Tibial artery (tissue), 4 donors: ENCODE data around the gene KIAA0930.
A peak's percentile ranks its signal among the peaks of the same experiment; 100 is the strongest.
"Not testable (repeated sequence)": the region's sequence is repeated elsewhere in the genome, so short reads cannot be mapped to it uniquely, and the experiment has no call there.

Experiments used
- DNase-seq, 2 donors: peaks; one replicate each; pipeline ENCODE4 v3.0.0-alpha.2; 2019
- H3K27ac ChIP-seq, 2 donors: fragments of 200-600 bp; sonication (generic) in 1 of 2; 1 replicate in 1 of 2; 2 replicates in 1 of 2; pipeline ENCODE4 v1.5.1; 2018 to 2019; ENCODE audit warnings: mild to moderate bottlenecking in 1 of 2
- H3K27me3 ChIP-seq, 2 donors: fragments of 200-600 bp; sonication (generic) in 1 of 2; one replicate each; pipeline versions ENCODE4 v1.5.1 to v1.6.0; 2016 to 2019
- H3K36me3 ChIP-seq, 3 donors: fragments of 200-600 bp; sonication (generic) in 2 of 3; one replicate each; pipeline ENCODE4 v1.5.1; 2016 to 2019; ENCODE audit warnings: mild to moderate bottlenecking in 2 of 3
- H3K4me1 ChIP-seq, 4 donors: fragments of 200-600 bp; sonication (generic) in 2 of 4; 1 replicate in 3 of 4; 2 replicates in 1 of 4; pipeline ENCODE4 v1.5.1; 2016 to 2019
- H3K4me3 ChIP-seq, 2 donors: fragments of 200-600 bp; sonication (generic) in 1 of 2; 1 replicate in 1 of 2; 2 replicates in 1 of 2; pipeline ENCODE4 v1.5.1; 2018 to 2019; ENCODE audit warnings: mild to moderate bottlenecking in 2 of 2
- H3K9me3 ChIP-seq, 3 donors: fragments of 200-600 bp; sonication (generic) in 1 of 3; one replicate each; pipeline ENCODE4 v1.5.1; 2016 to 2019
- CTCF ChIP-seq, 2 experiments: fragments of 200-600 bp in 1 of 2; fragments of 450-650 bp in 1 of 2; IDR thresholded peaks; one replicate each; pipeline ENCODE4 v1.5.1; 2017 to 2019; ENCODE audit warnings: antibody characterized with exemption in 2 of 2, mild to moderate bottlenecking in 1 of 2, moderate library complexity in 1 of 2
- intact Hi-C: fragments of 100-400 bp; cut with DNase I; formaldehyde crosslinking; loops from one replicate; pipeline ENCODE4 v1.15.0; 2023; ENCODE audit warnings: low total_unique reads

The KIAA0930 gene

GRCh38 chr22:45280587-45280980, 39.9 kb upstream of the KIAA0930 start:
- intact Hi-C loops: no loop called here

DNA sequence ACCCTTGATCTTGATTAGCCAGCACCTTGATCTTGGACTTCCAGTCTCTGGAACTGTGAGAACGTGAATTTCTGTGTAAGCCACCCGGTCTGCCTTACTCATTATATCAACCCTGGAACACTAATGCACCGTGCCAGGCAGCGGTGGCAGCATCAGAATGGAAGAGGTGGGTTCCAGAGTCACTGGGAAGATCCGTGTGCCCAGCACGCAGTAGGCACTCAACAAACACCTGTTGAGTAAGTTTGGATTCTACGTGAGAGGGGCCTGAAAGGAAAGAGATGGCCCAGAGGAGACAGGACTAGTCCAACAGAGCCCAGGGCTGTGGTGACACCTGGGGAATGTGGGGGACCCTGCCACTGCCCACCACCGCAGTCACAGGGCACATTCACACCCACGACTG, 37.4 kb upstream of the KIAA0930 start:
- intact Hi-C loops: no loop called here
- Histone ChIP-seq H3K36me3 (no peaks in the 10 kb centered on the region), H3K4me1 (peaks cover 0 to 26% (median 3%) of the 10 kb centered on the region in 4 donors), H3K27me3 (no peaks in the 10 kb centered on the region), H3K4me3 (no peak overlapping the region), H3K27ac (no peak overlapping the region), H3K9me3 (no peaks in the 10 kb centered on the region)
- no peak for TF ChIP-seq CTCF (IDR thresholded peaks at IDR 0.05)
- DNase-seq: no peak

More at GRCh38 chr22:45280587-45280980, 39.9 kb upstream of the KIAA0930 start:
- Histone ChIP-seq H3K27ac (peak overlapping the region; percentile 52 to 65), H3K4me3 (no peak overlapping the region), H3K27me3 (peaks cover 0 to 13% of the 10 kb centered on the region in 2 donors), H3K36me3 (no peaks in the 10 kb centered on the region), H3K4me1 (peaks cover 0 to 39% (median 15%) of the 10 kb centered on the region in 4 donors), H3K9me3 (no peaks in the 10 kb centered on the region)
- no peak for DNase-seq
- TF ChIP-seq CTCF (IDR thresholded peaks at IDR 0.05): no peak

DNA sequence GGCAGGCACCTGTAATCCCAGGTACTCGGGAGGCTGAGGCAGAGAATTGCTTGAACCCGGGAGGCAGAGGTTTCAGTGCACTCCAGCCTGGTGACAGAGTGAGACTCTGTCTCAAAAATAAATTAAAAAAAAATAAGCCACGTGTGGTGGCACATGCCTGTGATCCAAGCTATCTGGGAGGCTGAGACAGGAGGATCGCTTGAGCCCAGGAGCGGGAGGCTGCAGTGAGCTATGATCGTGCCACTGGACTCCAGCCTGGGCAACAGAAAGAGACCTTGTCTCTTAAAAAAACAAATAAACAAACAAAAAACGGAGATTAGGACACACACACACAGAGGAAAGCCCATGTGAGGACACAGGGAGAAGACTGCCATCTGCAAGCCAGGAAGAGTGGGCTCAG, 37.0 kb upstream of the KIAA0930 start:
- H3K9me3 ChIP-seq, intact Hi-C loops, H3K36me3 ChIP-seq, H3K27me3 ChIP-seq, H3K4me3 ChIP-seq, DNase-seq, H3K27ac ChIP-seq: not testable (repeated sequence)
- peaks cover 0 to 28% (median 4%) of the 10 kb centered on the region in 4 donors for H3K4me1 ChIP-seq

DNA sequence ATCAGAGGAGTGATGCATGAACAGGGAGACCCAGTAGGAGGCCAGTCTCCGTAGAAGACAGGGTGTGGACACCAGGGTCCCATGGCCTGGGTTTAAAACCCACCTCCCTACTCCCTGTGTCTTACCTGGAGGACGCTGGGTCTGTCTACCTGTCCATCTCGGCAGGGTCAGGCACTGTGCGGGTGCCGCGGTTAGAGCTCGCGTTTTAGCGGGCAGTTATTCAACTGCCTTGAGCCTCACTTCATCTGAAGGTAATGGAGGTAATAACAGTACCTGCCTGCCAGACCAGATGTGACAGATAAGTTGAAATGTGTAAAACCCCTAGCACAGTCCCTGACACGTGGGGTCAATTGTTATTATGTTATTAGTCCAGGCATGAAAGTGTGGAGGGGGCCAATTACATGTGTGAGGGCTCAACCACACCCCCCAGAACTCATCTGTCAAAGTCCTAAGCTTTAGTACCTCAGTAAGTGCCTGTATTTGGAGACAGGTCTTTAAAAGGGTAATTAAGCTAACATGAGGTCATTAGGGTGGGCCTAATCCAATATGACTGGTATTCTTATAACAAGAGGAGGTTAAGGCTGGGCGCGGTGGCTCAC, 35.9 kb upstream of the KIAA0930 start:
- TF ChIP-seq CTCF (IDR thresholded peaks at IDR 0.05): no peak
- peaks cover 3 to 32% (median 13%) of the 10 kb centered on the region in 4 donors for H3K4me1 ChIP-seq
- intact Hi-C loops: no loop called here
- no peak for DNase-seq
- H3K36me3 ChIP-seq: no peaks in the 10 kb centered on the region
- no peak overlapping the region for H3K4me3 ChIP-seq
- H3K27me3 ChIP-seq: no peaks in the 10 kb centered on the region
- no peaks in the 10 kb centered on the region for H3K9me3 ChIP-seq
- no peak overlapping the region for H3K27ac ChIP-seq

- Histone ChIP-seq H3K4me3 (no peak overlapping the region), H3K4me1 (peaks cover 3 to 34% (median 22%) of the 10 kb centered on the region in 4 donors), H3K36me3 (no peaks in the 10 kb centered on the region), H3K27ac (peak overlapping the region in 1 of 2 donors; percentile 20), H3K9me3 (no peaks in the 10 kb centered on the region), H3K27me3 (no peaks in the 10 kb centered on the region)
- intact Hi-C loops: no loop called here
- DNase-seq: no peak
- TF ChIP-seq CTCF (IDR thresholded peaks at IDR 0.05): no peak
These were observed 32.9 kb upstream of the KIAA0930 start for GRCh38 chr22:45273452-45274075.

GRCh38 chr22:45272498-45272897, 31.8 kb upstream of the KIAA0930 start:
- intact Hi-C loops: no loop called here
- TF ChIP-seq CTCF (IDR thresholded peaks at IDR 0.05): no peak
- no peaks in the 10 kb centered on the region for H3K9me3 ChIP-seq
- peaks cover 3 to 43% (median 30%) of the 10 kb centered on the region in 4 donors for H3K4me1 ChIP-seq
- no peak overlapping the region for H3K4me3 ChIP-seq
- no peaks in the 10 kb centered on the region for H3K27me3 ChIP-seq
- no peaks in the 10 kb centered on the region for H3K36me3 ChIP-seq
- no peak for DNase-seq
- H3K27ac ChIP-seq: peak overlapping the region; percentile 63 to 66
